NCI-H345 treated with DMSO at 0.1 percent for 48 hours (cell line): ENCODE data around the gene RESP18.

ENCODE experiments used
- DNase-seq: peaks from one replicate; lab custom pipeline; 2025; ENCODE audit not compliant: unreplicated experiment; lab: John Stamatoyannopoulos, UW

The RESP18 gene

DNA sequence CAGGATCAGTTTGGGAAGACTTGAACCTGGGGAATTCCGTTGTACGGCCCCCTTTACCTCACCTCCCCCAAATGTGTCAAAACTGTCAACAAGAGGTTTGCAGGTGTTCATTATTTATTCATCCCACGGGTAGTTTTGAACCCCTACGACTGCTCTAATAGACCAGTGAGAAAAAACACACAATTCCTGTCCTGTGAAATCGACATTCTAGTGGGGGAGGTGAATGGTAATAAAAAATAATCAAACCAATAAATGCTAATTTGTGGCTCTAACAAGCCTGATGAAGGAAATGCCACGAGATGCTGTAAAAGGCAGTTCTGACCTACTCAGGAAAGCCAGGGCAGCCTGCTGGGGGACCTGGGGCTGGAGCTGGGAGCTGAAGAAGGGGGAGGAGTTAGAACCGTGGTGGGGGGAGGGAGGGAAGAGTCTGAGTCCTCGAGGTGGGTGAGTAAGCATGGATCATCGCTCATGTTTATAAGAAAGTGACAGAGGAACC lies 53.8 kb downstream of the RESP18 start:
- DNase-seq: no peak

DNA sequence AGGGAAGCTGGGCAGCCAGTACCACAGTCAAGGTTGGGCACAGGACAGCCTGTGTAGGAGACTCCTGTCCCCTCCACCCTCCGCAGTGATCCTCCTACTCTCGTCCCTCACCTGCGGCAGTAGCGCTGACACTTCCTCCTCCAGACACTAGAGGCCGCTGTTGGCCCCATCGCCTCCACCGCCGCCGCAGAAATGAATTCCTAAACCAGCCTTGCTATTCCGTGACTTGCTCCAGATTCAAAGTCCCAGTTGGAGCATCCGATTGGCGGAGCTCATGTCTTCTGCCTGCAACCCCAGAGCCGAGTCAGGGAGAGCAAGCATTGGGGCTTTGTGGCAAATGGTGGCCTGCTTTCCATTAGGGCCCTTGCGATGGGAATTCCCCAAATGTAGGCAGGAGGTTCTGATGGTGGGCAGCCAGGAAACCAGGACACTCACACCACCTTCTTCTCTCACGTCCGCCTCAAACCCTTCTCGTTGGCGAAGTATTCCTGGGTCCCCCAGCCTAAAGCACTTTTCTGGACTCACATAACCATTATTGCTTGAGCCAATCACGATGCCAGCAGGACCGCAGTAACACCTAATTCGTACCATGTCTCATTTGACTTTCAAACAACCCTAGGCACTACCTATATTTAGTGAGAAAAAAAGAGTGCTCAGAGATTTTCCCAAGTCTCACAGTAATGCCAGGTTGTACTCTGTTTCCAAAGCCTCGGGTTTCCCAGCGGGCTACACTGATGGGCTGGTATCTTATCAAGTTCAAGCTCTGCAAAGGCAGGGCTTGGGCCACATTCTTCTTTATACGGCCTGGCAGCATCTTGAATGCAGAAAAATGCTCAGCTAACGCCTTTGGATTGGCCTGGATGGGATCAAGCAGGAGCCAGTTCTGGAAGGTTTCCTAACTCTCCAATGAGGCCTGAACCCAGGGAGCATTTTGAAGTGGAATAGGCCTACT lies 54.6 kb downstream of the RESP18 start:
- DNase-seq: peak; percentile 73
